Adrenal gland (tissue), 12 donors: ENCODE measurements around the gene C22orf31. TPM values are rescaled to one million over a fixed set of nuclear protein-coding genes. Genes with fewer than 3 reads are reported as not detected.

Experiments used
- DNase-seq, 7 donors: peaks; one replicate each; pipeline ENCODE4 v3.0.0-alpha.2; 2019 to 2020
- H3K27ac ChIP-seq, 5 donors: fragments of 200-600 bp; sonication (generic) in 4 of 5; 1 replicate in 3 of 5; 2 replicates in 2 of 5; pipeline versions ENCODE4 v1.5.1 to v1.8.0; 2016 to 2020; ENCODE audit warnings: mild to moderate bottlenecking in 1 of 5
- H3K27me3 ChIP-seq: fragments of 200-600 bp; 2 replicates; pipeline ENCODE4 v1.8.0; 2021
- H3K36me3 ChIP-seq, 2 donors: fragments of 200-600 bp; replicated peaks in 1 of 2; 1 replicate in 1 of 2; 2 replicates in 1 of 2; pipeline versions ENCODE4 v1.5.1 to v1.8.0; 2018 to 2022
- H3K4me1 ChIP-seq, 2 donors: fragments of 200-600 bp; replicated peaks in 1 of 2; 1 replicate in 1 of 2; 2 replicates in 1 of 2; pipeline versions ENCODE4 v1.5.1 to v1.8.0; 2018 to 2021
- H3K4me3 ChIP-seq, 4 donors: fragments of 200-600 bp; sonication (generic) in 3 of 4; one replicate each; pipeline ENCODE4 v1.5.1; 2016 to 2018
- H3K9me3 ChIP-seq, 3 donors: fragments of 200-600 bp; sonication (generic) in 1 of 3; replicated peaks in 1 of 3; 1 replicate in 2 of 3; 2 replicates in 1 of 3; pipeline versions ENCODE4 v1.5.1 to v1.8.0; 2016 to 2021
- CTCF ChIP-seq, 6 experiments: fragments of 450-650 bp in 4 of 6; fragments of 200-600 bp in 2 of 6; sonication (generic) in 1 of 6; IDR thresholded peaks; 1 replicate in 5 of 6; 2 replicates in 1 of 6; pipeline versions ENCODE4 v1.5.1 to v1.8.0; 2016 to 2021; ENCODE audit warnings: antibody characterized with exemption in 6 of 6, mild to moderate bottlenecking in 2 of 6, moderate library complexity in 1 of 6
- POLR2A ChIP-seq, 2 donors: fragments of 450-650 bp; IDR thresholded peaks; one replicate each; pipeline ENCODE4 v1.6.1; 2017; ENCODE audit warnings: antibody characterized with exemption in 2 of 2, mild to moderate bottlenecking in 2 of 2, moderate library complexity in 1 of 2
- WGBS, 4 donors: extraction: QIAGEN DNeasy Blood & Tissue Kit in 2 of 4; methylation state at CpG; one replicate each; pipeline versions ENCODE4 v1.1.5 to v1.1.7; 2013 to 2017; 5-methylcytosine and 5-hydroxymethylcytosine counted together
- intact Hi-C, 2 donors: fragments of 100-400 bp; cut with DNase I; formaldehyde crosslinking; loops; one replicate each; pipeline versions ENCODE4 v1.14.1 to v1.15.0; 2022 to 2023
- polyA plus RNA-seq, 3 donors: library from polyadenylated mRNA; stranded (reverse); fragments of 200-250 nt in 2 of 3; fragments of 350-450 nt in 1 of 3; fragmentation: Illumina TruSeq in 1 of 3; extraction: RNeasy Lipid Tissue Mini Kit (QIAGEN cat#74804) in 1 of 3; gene quantifications; one replicate each; pipeline ENCODE4 v1.2.3, GENCODE V29; 2013 to 2014
- total RNA-seq, 9 donors: library from RNA; depleted of rRNA in 4 of 9; stranded (reverse); fragments of >200 nt in 4 of 9; fragments of 120-200 nt in 1 of 9; fragmentation: NEBNext Ultra II Directional in 1 of 9; extraction: Animal tissue kit (Norgen Biotek cat#: 25700) in 1 of 9; gene quantifications; one replicate each; pipeline versions ENCODE4 v1.1.0 to v1.2.4, GENCODE V29; 2013 to 2023
- donor health status: healthy with polysubstance abuse.
- donor health status: Bipolar disorder and iron deficiency.
- donor health status: DM: yes; HTN: yes; CAD: no.
- donor health status: DM: no; HTN: no; CAD: no.
- donor health status: DM: no; HTN: no; CAD: no.
- donor health status: DM: yes; HTN: yes; CAD: no.

The C22orf31 gene
- total and polyA plus RNA-seq, 12 donors, result 0.11 to 1.9 (median 0.90) TPM; not detected in 8

DNA sequence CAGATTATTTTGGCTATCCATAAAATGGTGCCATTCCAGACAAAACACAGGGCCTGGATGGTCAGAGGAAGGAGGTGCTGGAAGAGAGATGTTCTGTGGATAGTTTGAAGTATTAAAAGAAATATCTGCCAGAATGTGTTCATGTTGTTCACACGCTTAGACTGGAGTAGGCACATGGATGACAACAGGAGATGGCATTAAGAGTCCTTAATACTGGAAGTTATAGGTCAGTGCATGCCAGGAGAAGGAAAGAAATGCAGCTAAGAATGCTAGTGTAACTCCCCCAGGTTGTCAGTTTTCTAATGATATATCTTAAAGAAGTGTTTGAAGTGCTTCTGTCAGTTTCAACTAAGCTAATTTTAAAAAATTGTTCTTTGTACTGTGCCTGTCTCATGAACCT lies 31.4 kb upstream of the C22orf31 start:
- Histone ChIP-seq H3K36me3 (no peaks in the 10 kb centered on the region), H3K9me3 (no peaks in the 10 kb centered on the region), H3K4me1 (peaks cover 21 to 38% of the 10 kb centered on the region in 2 donors), H3K27me3 (no peaks in the 10 kb centered on the region), H3K27ac (peak overlapping the region in 2 of 5 donors; percentile 41 to 54), H3K4me3 (no peak overlapping the region)
- intact Hi-C loops, result no loop called here
- 86 to 96% (median 96%) methylated on average over 1 of the region's 1 CpG for WGBS, 4 donors
- TF ChIP-seq CTCF (IDR thresholded peaks at IDR 0.05) (no peak), POLR2A (IDR thresholded peaks at IDR 0.05) (no peak)
- DNase-seq, result no peak

GRCh38 chr22:29092243-29092642 lies 30.6 kb upstream of the C22orf31 start:
- Histone ChIP-seq H3K27ac (peak overlapping the region in 1 of 5 donors; percentile 33), H3K4me1 (peaks cover 21 to 38% of the 10 kb centered on the region in 2 donors), H3K36me3 (no peaks in the 10 kb centered on the region), H3K9me3 (no peaks in the 10 kb centered on the region), H3K4me3 (no peak overlapping the region), H3K27me3 (no peaks in the 10 kb centered on the region)
- WGBS, 4 donors, result 54 to 79% (median 68%) methylated on average over 4 of the region's 4 CpGs
- no peak for TF ChIP-seq POLR2A (IDR thresholded peaks at IDR 0.05)
- TF ChIP-seq CTCF (IDR thresholded peaks at IDR 0.05), result no peak
- intact Hi-C loops, result no loop called here
- DNase-seq, result peak in 2 of 7 donors; percentile 29 to 43

DNA sequence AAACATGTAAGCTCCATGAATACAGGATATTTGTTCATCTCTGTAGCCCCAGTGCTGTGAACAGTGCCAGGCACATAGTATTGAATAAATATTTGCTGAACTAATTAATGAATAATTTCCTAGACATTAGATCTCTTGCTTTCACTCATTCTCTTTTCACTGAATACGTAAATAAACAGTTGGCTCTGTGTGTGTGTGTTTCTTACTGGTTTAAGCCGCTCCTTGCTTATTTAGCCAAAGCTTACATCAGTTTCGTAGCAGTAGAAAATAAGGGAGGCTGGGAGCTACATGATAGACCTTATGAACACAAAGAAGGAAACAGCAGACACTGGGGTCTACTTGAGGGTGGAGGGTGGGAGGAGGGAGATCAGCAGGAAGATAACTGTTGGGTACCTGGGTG lies 28.4 kb upstream of the C22orf31 start:
- 95 to 98% (median 96%) methylated on average over 3 of the region's 3 CpGs for WGBS, 4 donors
- Histone ChIP-seq H3K4me1 (peaks cover 21 to 38% of the 10 kb centered on the region in 2 donors), H3K9me3 (no peaks in the 10 kb centered on the region), H3K27me3 (no peaks in the 10 kb centered on the region), H3K36me3 (no peaks in the 10 kb centered on the region), H3K27ac (no peak overlapping the region), H3K4me3 (no peak overlapping the region)
- intact Hi-C loops, result no loop called here
- no peak for TF ChIP-seq CTCF (IDR thresholded peaks at IDR 0.05)
- no peak for TF ChIP-seq POLR2A (IDR thresholded peaks at IDR 0.05)
- DNase-seq, result no peak

- WGBS, 4 donors, result 60 to 69% (median 67%) methylated on average over 3 of the region's 3 CpGs
- Histone ChIP-seq H3K36me3 (no peaks in the 10 kb centered on the region), H3K27ac (no peak overlapping the region), H3K27me3 (no peaks in the 10 kb centered on the region), H3K4me3 (no peak overlapping the region), H3K9me3 (no peaks in the 10 kb centered on the region), H3K4me1 (peaks cover 21 to 38% of the 10 kb centered on the region in 2 donors)
- DNase-seq, result no peak
- intact Hi-C loops, result no loop called here
- TF ChIP-seq CTCF (IDR thresholded peaks at IDR 0.05) (no peak), POLR2A (IDR thresholded peaks at IDR 0.05) (no peak)
Observed at GRCh38 chr22:29089507-29089906, 27.9 kb upstream of the C22orf31 start.
